Pancreas (tissue), 10 donors: Measurements from ENCODE around the gene CSF2. TPM values are rescaled to one million over a fixed set of nuclear protein-coding genes. Genes with fewer than 3 reads are reported as not detected.

Experiments
- ATAC-seq, 4 donors: fragments of 200-7000 bp; cut with Tn5 transposase; one replicate each; pipeline versions ENCODE4 v1.8.0 to v1.9.1; 2020; ENCODE audit warnings: mild to moderate bottlenecking in 4 of 4, moderate library complexity in 4 of 4
- DNase-seq, 6 donors: peaks; one replicate each; pipeline ENCODE4 v3.0.0-alpha.2; 2020
- FAIRE-seq: peaks from 2 replicates; lab custom pipeline; 2012; peaks lifted over from hg19 to GRCh38; lab: Jason Lieb, UNC
- H3K27ac ChIP-seq, 4 donors: fragments of 200-600 bp; sonication (generic); 1 replicate in 3 of 4; 2 replicates in 1 of 4; pipeline versions ENCODE4 v1.5.0 to v1.8.0; 2020
- H3K27me3 ChIP-seq, 4 donors: fragments of 200-600 bp; one replicate each; pipeline ENCODE4 v1.8.0; 2021
- H3K36me3 ChIP-seq, 3 donors: fragments of 200-600 bp; sonication (generic) in 1 of 3; one replicate each; pipeline versions ENCODE4 v1.5.0 to v1.8.0; 2020 to 2021
- H3K4me1 ChIP-seq, 3 donors: fragments of 200-600 bp; one replicate each; pipeline ENCODE4 v1.8.0; 2021
- H3K4me3 ChIP-seq, 4 donors: fragments of 200-600 bp; sonication (generic) in 2 of 4; one replicate each; pipeline versions ENCODE4 v1.5.0 to v1.8.0; 2020 to 2021
- H3K9me3 ChIP-seq, 4 donors: fragments of 200-600 bp; one replicate each; pipeline ENCODE4 v1.8.0; 2021
- CTCF ChIP-seq, 4 donors: fragments of 200-600 bp; sonication (generic) in 3 of 4; IDR thresholded peaks; one replicate each; pipeline versions ENCODE4 v1.5.0 to v1.8.0; 2021; ENCODE audit warnings: antibody characterized with exemption in 4 of 4
- WGBS, 2 donors: extraction: QIAGEN DNeasy Blood & Tissue Kit; methylation state at CpG; one replicate each; pipeline ENCODE4 v1.1.7; 2013; 5-methylcytosine and 5-hydroxymethylcytosine counted together
- intact Hi-C, 3 donors: fragments of 100-400 bp; cut with DNase I; formaldehyde crosslinking; loops; one replicate each; pipeline versions ENCODE4 v1.11.1 to v1.14.2; 2022
- polyA plus RNA-seq, 2 donors: library from polyadenylated mRNA; stranded (reverse); fragments of 200-250 nt; gene quantifications; one replicate each; pipeline ENCODE4 v1.2.3, GENCODE V29; 2013
- total RNA-seq, 6 donors: library from RNA; stranded (reverse); fragmentation: NEBNext Ultra II Directional in 4 of 6; extraction: Animal tissue kit (Norgen Biotek cat#: 25700) in 4 of 6; gene quantifications; one replicate each; pipeline versions ENCODE4 v1.2.1 to v1.2.4, GENCODE V29; 2021 to 2023
- donor health status: healthy with polysubstance abuse.
- donor health status: DM: no; HTN: no; CAD: no; lungs with moderate emphysema.
- donor health status: DM: no; HTN: no; CAD: no.
- donor health status: control.
- donor health status: control.
- donor health status: Bipolar disorder and iron deficiency.
- donor health status: DM: yes; HTN: yes; CAD: no.
- donor health status: DM: no; HTN: no; CAD: no.
- donor health status: DM: no; HTN: no; CAD: no.
- donor health status: DM: yes; HTN: yes; CAD: no.

CSF2 gene
- total and polyA plus RNA-seq, 8 donors: 0.19 TPM; not detected in 7

- H3K27ac ChIP-seq: no peak overlapping the region
- H3K4me3 ChIP-seq: no peak overlapping the region
- no peaks in the 10 kb centered on the region for H3K4me1 ChIP-seq
- 41 to 45% methylated on average over 4 of the region's 4 CpGs for WGBS, 2 donors
- no peak for TF ChIP-seq CTCF (IDR thresholded peaks at IDR 0.05)
- FAIRE-seq (no peak), ATAC-seq (no peak), DNase-seq (peak in 1 of 6 donors; percentile 3)
- no peaks in the 10 kb centered on the region for H3K9me3 ChIP-seq
- H3K36me3 ChIP-seq: no peaks in the 10 kb centered on the region
- no peaks in the 10 kb centered on the region for H3K27me3 ChIP-seq
- intact Hi-C loops: no loop called here
Observed at GRCh38 chr5:132049093-132049492, 24.5 kb upstream of the CSF2 start.

GRCh38 chr5:132049559-132049958 is 24.0 kb upstream of the CSF2 start:
- TF ChIP-seq CTCF (IDR thresholded peaks at IDR 0.05): no peak
- Histone ChIP-seq H3K27me3 (no peaks in the 10 kb centered on the region), H3K4me3 (no peak overlapping the region), H3K4me1 (no peaks in the 10 kb centered on the region), H3K36me3 (no peaks in the 10 kb centered on the region), H3K9me3 (no peaks in the 10 kb centered on the region), H3K27ac (no peak overlapping the region)
- intact Hi-C loops: no loop called here
- 86 to 88% methylated on average over 12 of the region's 12 CpGs for WGBS, 2 donors
- no peak for FAIRE-seq
- no peak for ATAC-seq
- peak in 2 of 6 donors; percentile 10 to 11 for DNase-seq

GRCh38 chr5:132050136-132050535 is 23.5 kb upstream of the CSF2 start:
- no peak overlapping the region for H3K27ac ChIP-seq
- no peak for TF ChIP-seq CTCF (IDR thresholded peaks at IDR 0.05)
- DNase-seq (peak in 3 of 6 donors; percentile 3 to 21 (median 17)), FAIRE-seq (no peak), ATAC-seq (peak in 2 of 4 donors; percentile 71 to 84)
- H3K4me1 ChIP-seq: no peaks in the 10 kb centered on the region
- no peaks in the 10 kb centered on the region for H3K9me3 ChIP-seq
- H3K4me3 ChIP-seq: no peak overlapping the region
- intact Hi-C loops: no loop called here
- 58 to 72% methylated on average over 5 of the region's 5 CpGs for WGBS, 2 donors
- no peaks in the 10 kb centered on the region for H3K36me3 ChIP-seq
- no peaks in the 10 kb centered on the region for H3K27me3 ChIP-seq

GRCh38 chr5:132050661-132051552 is 22.7 kb upstream of the CSF2 start:
- H3K36me3 ChIP-seq: no peaks in the 10 kb centered on the region
- intact Hi-C loops: no loop called here
- no peak overlapping the region for H3K4me3 ChIP-seq
- no peaks in the 10 kb centered on the region for H3K9me3 ChIP-seq
- H3K27ac ChIP-seq: no peak overlapping the region
- WGBS, 2 donors: 67 to 72% methylated on average over 9 of the region's 9 CpGs
- ATAC-seq (no peak), FAIRE-seq (no peak), DNase-seq (peak in 3 of 6 donors; percentile 2 to 24 (median 14))
- TF ChIP-seq CTCF (IDR thresholded peaks at IDR 0.05): no peak
- H3K4me1 ChIP-seq: no peaks in the 10 kb centered on the region
- H3K27me3 ChIP-seq: no peaks in the 10 kb centered on the region

- H3K27me3 ChIP-seq: no peaks in the 10 kb centered on the region
- peak in 2 of 6 donors; percentile 35 to 40 for DNase-seq
- no peaks in the 10 kb centered on the region for H3K4me1 ChIP-seq
- FAIRE-seq: no peak
- H3K9me3 ChIP-seq: no peaks in the 10 kb centered on the region
- H3K36me3 ChIP-seq: no peaks in the 10 kb centered on the region
- 68 to 71% methylated on average over 10 of the region's 10 CpGs for WGBS, 2 donors
- ATAC-seq: peak in 1 of 4 donors; percentile 26
- H3K27ac ChIP-seq: no peak overlapping the region
- intact Hi-C loops: no loop called here
- TF ChIP-seq CTCF (IDR thresholded peaks at IDR 0.05): no peak
- H3K4me3 ChIP-seq: no peak overlapping the region
Observed at GRCh38 chr5:132052520-132052919, 21.1 kb upstream of the CSF2 start.
